GM12878 (cell line): ENCODE results near the gene MSANTD2. TPM values are rescaled to one million over a fixed set of nuclear protein-coding genes. Genes with fewer than 3 reads are reported as not detected.

Experiments used
- ATAC-seq: fragments of 200-7000 bp; cut with Tn5 transposase; 3 replicates; pipeline ENCODE4 v1.9.1; 2020; ENCODE audit warnings: mild to moderate bottlenecking, moderate library complexity
- BruUV-seq: library from RNA; stranded (reverse); fragments of 400-500 nt; replicated peaks from 2 replicates; lab custom pipeline; 2021; lab: Mats Ljungman, UMichigan
- CTCF ChIA-PET: fragments of 300-600 bp; sonication (Branson Sonifier 250); formaldehyde crosslinking; extraction: SDS; loops from one replicate; lab custom pipeline; 2021; ENCODE audit warnings: inconsistent platforms; lab: Yijun Ruan, JAX
- POLR2A ChIA-PET: fragments of 350-600 bp; formaldehyde crosslinking; extraction: SDS; loops from one replicate; lab custom pipeline; 2021; ENCODE audit warnings: inconsistent platforms; lab: Charles Lee
- RAD21 ChIA-PET: fragments of 300-600 bp; sonication (Branson Sonifier 250); formaldehyde crosslinking; loops from one replicate; lab custom pipeline; 2023; ENCODE audit warnings: antibody characterized with exemption; ENCODE audit not compliant: unreplicated experiment; lab: Charles Lee
- SMC1A ChIA-PET: fragments of 300-600 bp; sonication (Branson Sonifier 250); formaldehyde crosslinking; loops from one replicate; lab custom pipeline; 2023; ENCODE audit not compliant: unreplicated experiment, uncharacterized antibody; lab: Charles Lee
- DNase-seq: peaks from one replicate; pipeline ENCODE4 v3.0.0-alpha.2; 2011; ENCODE audit warnings: low read depth, low spot score
- FAIRE-seq: peaks from 3 replicates; lab custom pipeline; 2011; peaks lifted over from hg19 to GRCh38; lab: Jason Lieb, UNC
- H2AFZ ChIP-seq: 2 replicates; pipeline ENCODE4 v1.6.0; 2011; ENCODE audit warnings: low read depth, low read length, control low read depth; ENCODE audit not compliant: control insufficient read depth
- H3K27ac ChIP-seq: 2 replicates; pipeline ENCODE4 v1.5.1; 2011; ENCODE audit warnings: control low read depth; ENCODE audit not compliant: control insufficient read depth, insufficient read depth
- H3K27me3 ChIP-seq, 2 experiments: replicated peaks in 1 of 2; 2 replicates each; pipeline versions ENCODE4 v1.6.0 to v1.6.1; 2011; ENCODE audit warnings: low read length in 1 of 2; ENCODE audit not compliant: control insufficient read depth in 2 of 2, insufficient read depth in 2 of 2
- H3K36me3 ChIP-seq, 2 experiments: 2 replicates each; pipeline ENCODE4 v1.5.1; 2011; ENCODE audit warnings: low read length in 1 of 2; ENCODE audit not compliant: control insufficient read depth in 2 of 2, insufficient read depth in 2 of 2
- H3K4me1 ChIP-seq: 2 replicates; pipeline ENCODE4 v1.6.1; 2011; ENCODE audit warnings: mild to moderate bottlenecking, low read length, moderate library complexity, mixed read lengths; ENCODE audit not compliant: control insufficient read depth, insufficient read depth
- H3K4me2 ChIP-seq: 2 replicates; pipeline ENCODE4 v1.6.0; 2011; ENCODE audit warnings: control low read depth; ENCODE audit not compliant: control insufficient read depth, insufficient read depth
- H3K4me3 ChIP-seq: fragments of 200-600 bp; sonication (generic); 2 replicates; pipeline ENCODE4 v1.5.1; 2016
- H3K79me2 ChIP-seq: 2 replicates; pipeline ENCODE4 v1.6.0; 2011; ENCODE audit warnings: low read length; ENCODE audit not compliant: control insufficient read depth, insufficient read depth
- H3K9ac ChIP-seq: 2 replicates; pipeline ENCODE4 v1.8.0; 2011; ENCODE audit warnings: low read length, control low read depth, mixed read lengths; ENCODE audit not compliant: control insufficient read depth, insufficient read depth
- H3K9me3 ChIP-seq: replicated peaks from 3 replicates; pipeline ENCODE4 v1.5.1; 2011; ENCODE audit warnings: mild to moderate bottlenecking, low read length; ENCODE audit not compliant: control insufficient read depth, insufficient read depth
- H4K20me1 ChIP-seq: 2 replicates; pipeline ENCODE4 v1.6.0; 2011; ENCODE audit not compliant: control insufficient read depth, insufficient read depth
- EP300 ChIP-seq, 2 experiments: fragments of 150-350 bp in 1 of 2; IDR thresholded peaks; 2 replicates each; pipeline ENCODE4 v1.6.1; 2011 to 2012; ENCODE audit warnings: low read depth in 2 of 2, low read length in 2 of 2, borderline replicate concordance in 1 of 2, improper control_type of control experiment in 1 of 2, inconsistent platforms in 1 of 2; ENCODE audit not compliant: control insufficient read depth in 1 of 2
- KAT2A ChIP-seq: conservative IDR thresholded peaks from 2 replicates; pipeline ENCODE4 v1.6.1; 2011; ENCODE audit warnings: low read depth, low read length; ENCODE audit not compliant: control insufficient read depth
- POLR2AphosphoS2 ChIP-seq: IDR thresholded peaks from 2 replicates; pipeline ENCODE4 v1.6.1; 2011; ENCODE audit warnings: low read depth, mild to moderate bottlenecking, low read length, improper control_type of control experiment, moderate library complexity
- SMC3 ChIP-seq: IDR thresholded peaks from 2 replicates; pipeline ENCODE4 v1.6.1; 2011; ENCODE audit warnings: low read length, improper control_type of control experiment, borderline replicate concordance
- TCF3 ChIP-seq: IDR thresholded peaks from 2 replicates; pipeline ENCODE4 v1.6.1; 2012; ENCODE audit warnings: low read depth, mild to moderate bottlenecking, low read length, borderline replicate concordance; ENCODE audit not compliant: insufficient read depth
- WRNIP1 ChIP-seq: IDR thresholded peaks from 2 replicates; pipeline ENCODE4 v1.6.1; 2011; ENCODE audit warnings: low read depth, low read length, improper control_type of control experiment, borderline replicate concordance
- ZBTB4 ChIP-seq: fragments of 450-650 bp; formaldehyde crosslinking; IDR thresholded peaks from 2 replicates; pipeline ENCODE4 v1.4.0; 2022; ENCODE audit warnings: mild to moderate bottlenecking, moderate library complexity
- WGBS: methylation state at CpG from one replicate; pipeline ENCODE4 v1.1.6; 2016; ENCODE audit warnings: low lambda C conversion rate; ENCODE audit not compliant: insufficient replicate concordance, insufficient coverage; ENCODE audit errors: missing lambda C conversion rate; 5-methylcytosine and 5-hydroxymethylcytosine counted together
- in situ Hi-C: fragments of 300-500 bp; cut with MboI; formaldehyde crosslinking; loops from 9 replicates; pipeline ENCODE4 v1.14.3; 2018; ENCODE audit warnings: mixed read lengths
- intact Hi-C: fragments of 100-400 bp; cut with micrococcal nuclease; formaldehyde crosslinking; loops from one replicate; pipeline ENCODE4 v1.14.2; 2022; ENCODE audit not compliant: unreplicated experiment
- polyA plus RNA-seq, 11 experiments: library from polyadenylated mRNA; depleted of rRNA in 4 of 11; unstranded in 6 of 11; stranded (reverse) in 5 of 11; fragments of >200 nt; fragmentation: Nextera tagmentation in 4 of 11; fragmentation: Illumina TruSeq in 1 of 11; extraction: Ambion mirVana in 4 of 11; extraction: Trizol in 1 of 11; gene quantifications; 1 replicate in 1 of 11; 2 replicates in 10 of 11; pipeline versions ENCODE4 v1.2.1 to v1.2.3, GENCODE V29; 2011 to 2016; ENCODE audit warnings: inconsistent platforms in 2 of 11, missing spikeins in 2 of 11, low read depth in 1 of 11
- total RNA-seq, 4 experiments: library from RNA; depleted of rRNA in 3 of 4; stranded (reverse); fragments of >200 nt in 3 of 4; fragmentation: Illumina TruSeq in 1 of 4; extraction: Trizol in 1 of 4; gene quantifications; 2 replicates each; pipeline versions ENCODE4 v1.2.1 to v1.2.3, GENCODE V29; 2013 to 2021
- TF ChIP-seq, protein P1 (sequence below): fragments of 450-650 bp; IDR thresholded peaks from 2 replicates; pipeline ENCODE4 v1.6.1; 2017; ENCODE audit warnings: antibody characterized with exemption, mild to moderate bottlenecking, moderate library complexity

Gene MSANTD2
- total and polyA plus RNA-seq, 10 of the 15 experiments (the other 5 are each of a cell fraction or from before 2014, with no cell fraction given), result 3.0 to 12.4 (median 8.0) TPM

DNA sequence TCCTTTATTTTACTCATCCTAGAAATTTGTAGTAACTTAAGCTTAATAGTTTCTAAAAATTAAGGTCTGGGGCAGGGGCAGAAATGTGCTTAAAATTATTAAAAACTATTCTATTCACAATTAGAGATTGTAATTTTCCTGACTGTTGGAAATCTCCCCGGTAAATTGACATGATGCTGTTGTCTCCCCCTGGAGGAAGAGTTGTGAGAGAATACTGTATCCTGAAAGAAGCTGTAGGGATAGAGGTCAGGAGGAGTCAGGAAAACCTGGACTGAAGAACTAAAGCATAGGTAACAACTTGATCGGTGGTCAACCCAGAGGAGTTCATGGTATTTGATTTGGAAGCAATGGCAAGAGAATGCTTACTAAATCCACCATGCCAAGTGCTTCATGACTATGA is 21.9 kb downstream of the MSANTD2 start (continued):
- TF ChIP-seq, protein P1, sequence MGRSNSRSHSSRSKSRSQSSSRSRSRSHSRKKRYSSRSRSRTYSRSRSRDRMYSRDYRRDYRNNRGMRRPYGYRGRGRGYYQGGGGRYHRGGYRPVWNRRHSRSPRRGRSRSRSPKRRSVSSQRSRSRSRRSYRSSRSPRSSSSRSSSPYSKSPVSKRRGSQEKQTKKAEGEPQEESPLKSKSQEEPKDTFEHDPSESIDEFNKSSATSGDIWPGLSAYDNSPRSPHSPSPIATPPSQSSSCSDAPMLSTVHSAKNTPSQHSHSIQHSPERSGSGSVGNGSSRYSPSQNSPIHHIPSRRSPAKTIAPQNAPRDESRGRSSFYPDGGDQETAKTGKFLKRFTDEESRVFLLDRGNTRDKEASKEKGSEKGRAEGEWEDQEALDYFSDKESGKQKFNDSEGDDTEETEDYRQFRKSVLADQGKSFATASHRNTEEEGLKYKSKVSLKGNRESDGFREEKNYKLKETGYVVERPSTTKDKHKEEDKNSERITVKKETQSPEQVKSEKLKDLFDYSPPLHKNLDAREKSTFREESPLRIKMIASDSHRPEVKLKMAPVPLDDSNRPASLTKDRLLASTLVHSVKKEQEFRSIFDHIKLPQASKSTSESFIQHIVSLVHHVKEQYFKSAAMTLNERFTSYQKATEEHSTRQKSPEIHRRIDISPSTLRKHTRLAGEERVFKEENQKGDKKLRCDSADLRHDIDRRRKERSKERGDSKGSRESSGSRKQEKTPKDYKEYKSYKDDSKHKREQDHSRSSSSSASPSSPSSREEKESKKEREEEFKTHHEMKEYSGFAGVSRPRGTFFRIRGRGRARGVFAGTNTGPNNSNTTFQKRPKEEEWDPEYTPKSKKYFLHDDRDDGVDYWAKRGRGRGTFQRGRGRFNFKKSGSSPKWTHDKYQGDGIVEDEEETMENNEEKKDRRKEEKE, result no peak

DNA sequence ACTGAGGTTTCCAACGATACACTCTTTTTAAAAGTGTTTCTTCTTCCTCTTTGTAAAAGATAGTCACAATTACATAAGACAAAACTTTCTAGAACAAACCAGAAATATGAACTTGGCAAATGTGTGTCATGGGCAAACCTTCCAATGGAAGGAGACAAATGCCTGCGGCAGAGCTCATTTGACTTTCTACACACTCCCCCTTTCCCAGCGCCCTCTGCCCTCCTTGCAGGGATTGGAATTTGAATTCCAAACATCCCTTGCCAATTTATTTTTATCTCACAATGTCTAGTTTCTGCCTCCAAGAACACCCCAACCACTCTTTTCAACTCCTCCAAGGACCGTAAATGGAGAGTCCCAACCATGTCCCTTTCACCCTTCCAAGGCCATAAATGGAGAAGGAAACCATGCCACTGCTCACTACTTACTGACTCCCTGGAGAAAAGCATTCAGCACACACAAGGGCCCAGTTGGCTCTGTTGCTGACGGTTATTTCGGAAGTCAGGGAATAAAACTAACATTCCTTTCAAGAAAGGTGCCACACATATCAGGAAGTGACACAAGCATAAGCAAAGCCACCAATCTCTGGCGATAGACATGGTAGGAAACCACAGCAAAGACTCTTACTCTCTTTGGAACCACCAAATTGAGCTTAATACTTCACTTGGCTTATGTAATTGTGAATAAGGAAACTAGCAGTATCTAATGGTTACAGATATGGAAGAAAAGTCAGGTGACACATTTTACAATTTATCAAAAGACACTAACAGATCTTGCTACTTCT is 23.2 kb downstream of the MSANTD2 start:
- ATAC-seq, result no peak
- in situ Hi-C loops, result no loop called here
- intact Hi-C loops, result no loop called here
- no peak for TF ChIP-seq EP300 (IDR thresholded peaks at IDR 0.05; ENCODE audit: borderline replicate concordance in 1 of 2, control insufficient read depth in 1 of 2, low read depth in 2 of 2, low read length in 2 of 2)
- TF ChIP-seq SMC3, result no peak
- TF ChIP-seq, protein P1, result no peak
- TF ChIP-seq POLR2AphosphoS2, result no peak
- no peak for TF ChIP-seq KAT2A
- TF ChIP-seq WRNIP1, result no peak
- no peak for TF ChIP-seq ZBTB4 (CRISPR knock-in tag)
- TF ChIP-seq TCF3, result no peak

More for the DNA sequence above, 23.2 kb downstream of the MSANTD2 start:
- 90% methylated on average over 7 of the region's 7 CpGs for WGBS
- BruUV-seq, result no TSS peak
- RAD21 ChIA-PET, result no interaction called here
- SMC1A ChIA-PET, result interaction anchor here (1.4 to 1.6 kb wide), 2 partner anchors 16 to 108 kb away, joined by 5 to 6 read pairs; no protein-coding TSS in a partner anchor
- no peaks in the 10 kb centered on the region for H4K20me1 ChIP-seq
- H3K4me3 ChIP-seq, result no peak overlapping the region
- no peaks in the 10 kb centered on the region; the same call in 1 of the 2 replicates for H3K79me2 ChIP-seq
- H3K27ac ChIP-seq, result no peak overlapping the region
- DNase-seq (no peak), FAIRE-seq (no peak)
- no peak overlapping the region for H2AFZ ChIP-seq
- no peaks in the 10 kb centered on the region; a peak in 1 of 4 replicates for H3K36me3 ChIP-seq
- H3K9me3 ChIP-seq, result no peaks in the 10 kb centered on the region
- no peak overlapping the region for H3K4me2 ChIP-seq
- no peaks in the 10 kb centered on the region for H3K27me3 ChIP-seq
- CTCF ChIA-PET, result interaction anchor here (1.4 to 2.4 kb wide), 5 partner anchors 8 to 137 kb away, joined by 3 to 7 read pairs (median 4); no protein-coding TSS in a partner anchor
- no peaks in the 10 kb centered on the region for H3K4me1 ChIP-seq
- POLR2A ChIA-PET, result no interaction called here
- H3K9ac ChIP-seq, result no peak overlapping the region
